NCI-H1436 treated with DMSO at 0.1 percent for 48 hours (cell line): ENCODE results near the gene CCDC8.
"Not testable (repeated sequence)": the region's sequence is repeated elsewhere in the genome, so short reads cannot be mapped to it uniquely, and the experiment has no call there.

Source experiments
- DNase-seq: peaks from one replicate; lab custom pipeline; 2025; lab: John Stamatoyannopoulos, UW

CCDC8 gene

DNA sequence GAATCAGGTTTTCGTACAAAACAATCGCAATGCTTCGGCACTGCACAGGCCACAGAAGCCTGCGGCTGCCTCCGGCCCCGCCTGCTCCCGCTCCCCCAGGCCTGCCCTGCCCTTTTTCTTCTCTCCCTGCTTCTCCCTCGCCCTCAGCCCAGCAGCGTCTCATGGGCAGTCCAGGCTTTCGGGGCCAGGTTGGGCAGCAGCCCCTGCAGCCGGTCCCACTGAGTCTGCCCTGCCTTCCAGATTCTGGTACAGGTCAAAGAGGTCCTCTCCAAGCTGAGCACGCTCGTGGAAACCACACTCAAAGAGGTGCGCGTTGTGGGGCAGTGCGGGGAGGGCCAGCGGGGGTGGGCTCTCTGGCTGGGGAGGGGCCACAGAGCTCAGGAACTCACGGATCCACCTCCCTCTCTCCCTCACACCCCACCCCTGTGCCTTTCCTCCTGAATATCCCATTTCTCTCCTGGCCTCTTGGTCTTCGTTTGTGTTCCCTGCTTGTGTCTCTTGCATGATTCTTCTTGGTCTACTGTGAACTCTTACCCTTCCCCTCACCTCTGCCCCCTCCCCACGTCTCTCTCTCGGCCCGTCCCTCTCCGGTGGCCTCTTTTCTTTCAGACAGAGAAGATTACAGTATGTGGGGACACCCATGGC lies 30.1 kb downstream of the CCDC8 start:
- DNase-seq: no peak

DNA sequence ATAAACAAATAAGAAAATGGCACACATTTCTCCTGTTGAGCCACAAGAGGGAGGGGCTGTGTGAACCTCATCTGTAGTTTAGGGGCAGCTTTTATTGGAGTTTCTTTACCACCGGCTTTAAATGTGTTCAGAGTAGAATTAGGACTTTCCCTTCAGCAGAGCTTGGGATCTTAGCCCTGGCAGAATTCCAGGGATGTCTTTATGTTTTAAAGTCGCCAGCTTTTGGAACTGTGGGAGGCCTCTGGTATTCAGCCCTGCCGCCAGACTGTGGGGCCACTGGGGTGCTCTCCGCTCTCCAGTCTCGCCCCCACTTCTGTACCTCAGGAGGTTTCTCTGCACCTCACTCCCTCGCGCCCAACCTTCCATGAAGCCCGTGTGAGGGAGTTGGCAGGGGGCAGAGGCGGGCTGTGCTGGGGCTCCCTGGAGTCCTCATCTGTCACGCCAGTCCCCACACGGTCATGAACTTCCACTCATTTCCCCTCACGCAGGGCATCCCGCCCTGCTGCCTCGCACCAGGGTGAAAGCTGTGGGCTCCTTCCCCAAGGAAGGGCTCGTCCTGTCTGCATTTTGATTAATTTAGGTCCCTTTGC lies 31.5 kb downstream of the CCDC8 start:
- DNase-seq: no peak

DNA sequence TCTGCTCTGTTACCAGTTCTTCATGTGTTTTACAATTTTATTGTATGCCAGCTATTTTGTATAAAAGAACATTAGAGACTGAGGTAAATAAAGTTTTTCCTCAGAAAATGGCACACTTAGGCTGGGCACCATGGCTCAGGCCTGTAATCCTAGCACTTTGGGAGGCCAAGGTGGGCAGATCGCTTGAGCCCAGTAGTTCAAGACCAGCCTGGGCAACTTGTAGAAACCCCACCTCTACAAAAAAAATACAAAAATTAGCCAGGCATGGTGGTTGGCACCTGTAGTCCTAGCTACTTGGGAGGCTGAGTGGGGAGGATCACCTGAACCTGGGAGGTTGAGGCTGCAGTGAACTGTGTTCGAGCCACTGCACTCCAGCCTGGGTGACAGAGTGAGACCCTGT lies 32.0 kb downstream of the CCDC8 start:
- DNase-seq: no peak

GRCh38 chr19:46380690-46381089 lies 32.7 kb downstream of the CCDC8 start:
- no peak for DNase-seq

DNA sequence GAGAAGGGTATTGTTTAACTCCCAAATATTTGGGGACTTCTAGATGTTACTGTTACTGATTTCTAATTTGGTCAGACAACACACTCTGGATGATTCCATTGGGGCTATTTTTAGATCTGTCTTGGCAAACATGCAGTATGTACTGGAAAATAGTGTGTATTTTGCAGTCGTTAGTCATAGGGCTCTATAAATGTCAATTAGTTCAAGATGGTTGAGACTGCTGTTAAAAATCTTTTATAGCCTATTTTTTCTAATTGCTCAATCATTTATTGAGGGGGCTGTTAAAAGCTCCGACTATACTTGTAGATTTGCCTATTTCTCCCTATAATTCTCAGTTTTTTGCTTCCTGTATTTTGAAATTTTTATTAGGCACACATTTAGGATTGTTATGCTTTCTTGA lies 35.1 kb downstream of the CCDC8 start:
- no peak for DNase-seq

DNA sequence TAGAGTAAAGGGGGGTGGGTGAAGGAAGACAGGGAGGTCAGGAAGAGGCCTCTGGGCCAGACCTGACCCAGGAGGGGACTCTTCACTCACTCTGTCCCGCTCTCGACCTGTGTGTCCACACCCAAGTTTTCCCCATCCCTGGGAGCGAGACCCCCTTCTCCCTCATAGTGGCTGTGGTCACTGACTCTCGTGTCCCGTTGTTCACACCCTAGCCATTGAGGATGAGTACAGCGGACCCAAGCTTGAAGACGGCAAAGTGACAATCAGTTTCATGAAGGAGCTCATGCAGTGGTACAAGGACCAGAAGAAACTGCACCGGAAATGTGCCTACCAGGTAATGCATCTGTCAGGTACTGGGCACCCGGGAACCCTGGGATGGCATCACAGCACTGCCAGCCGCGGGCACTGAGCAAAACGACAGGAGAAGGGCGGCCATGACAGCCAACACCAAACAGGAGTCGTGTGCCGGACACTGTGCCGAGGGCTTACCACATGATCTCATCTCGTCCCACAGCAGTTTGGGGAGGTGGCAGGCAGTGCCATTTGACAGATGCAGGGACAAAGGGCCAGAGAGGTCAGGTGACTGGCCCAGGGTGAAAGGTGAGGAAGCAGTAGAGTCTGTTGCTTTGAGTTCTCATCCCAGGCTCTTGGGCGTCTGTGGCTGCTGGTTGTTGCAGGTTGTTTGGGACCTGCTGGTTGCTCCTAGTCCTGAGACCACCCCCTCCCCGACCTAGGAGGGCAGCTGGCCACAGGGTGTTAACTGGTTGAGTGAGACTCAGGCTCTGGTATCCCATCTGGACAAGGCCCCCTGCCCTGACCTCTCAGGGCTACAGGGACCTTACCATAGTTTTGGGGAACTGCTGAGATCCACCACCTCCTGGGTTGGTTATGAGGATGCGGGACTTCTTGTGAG lies 36.9 kb downstream of the CCDC8 start:
- no peak for DNase-seq

- DNase-seq: not testable (repeated sequence)
These were observed 37.8 kb downstream of the CCDC8 start for GRCh38 chr19:46375476-46376067.

DNA sequence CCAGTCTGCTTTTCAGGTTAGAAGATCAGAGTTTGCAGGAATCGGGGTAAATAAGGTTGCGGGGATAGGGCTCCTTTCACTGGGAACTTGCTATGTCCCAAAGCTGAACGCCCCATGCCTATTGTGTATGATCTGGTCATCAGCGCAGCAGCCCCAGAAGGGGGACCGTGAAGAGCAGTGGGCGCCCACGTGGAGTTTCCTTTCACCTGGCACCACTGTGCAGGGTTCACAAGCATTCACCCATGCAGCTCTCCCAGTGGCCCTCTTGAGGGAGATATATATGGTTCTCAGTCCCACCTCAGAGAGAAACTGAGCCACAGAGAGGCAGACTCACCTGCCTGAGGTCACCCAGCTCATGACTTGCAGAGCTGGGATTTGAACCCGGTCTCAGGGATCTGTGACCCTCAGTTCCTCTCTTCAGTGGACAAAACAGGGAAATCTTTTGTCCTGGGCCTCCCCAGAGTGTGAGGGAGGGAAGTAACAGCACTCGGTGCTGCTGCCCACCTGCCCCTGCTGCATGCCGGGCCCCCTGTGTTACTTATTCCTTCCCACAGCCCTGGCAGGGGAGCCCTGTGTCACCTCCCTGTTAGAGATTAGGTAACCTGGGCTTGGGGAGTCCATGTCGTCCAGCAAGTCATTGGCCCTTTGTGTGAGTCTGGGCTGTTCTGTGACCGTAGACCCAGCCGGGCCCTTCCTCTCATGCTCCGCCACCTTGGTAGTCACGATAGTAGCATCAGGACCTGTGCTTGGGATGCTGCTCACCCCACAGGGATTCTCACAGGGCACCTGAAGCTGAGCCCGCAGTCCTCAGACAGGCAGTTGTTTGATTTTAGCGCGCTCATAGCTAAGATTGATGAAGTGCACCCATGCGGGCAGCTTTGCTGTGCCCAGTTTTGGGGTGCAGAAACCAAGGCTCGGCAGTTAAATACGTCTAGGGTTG lies 38.6 kb downstream of the CCDC8 start:
- DNase-seq: no peak

- DNase-seq: peak; percentile 11
These were observed 39.6 kb downstream of the CCDC8 start for GRCh38 chr19:46373491-46374359.

- no peak for DNase-seq
These were observed 40.4 kb downstream of the CCDC8 start for GRCh38 chr19:46372901-46373490.

DNA sequence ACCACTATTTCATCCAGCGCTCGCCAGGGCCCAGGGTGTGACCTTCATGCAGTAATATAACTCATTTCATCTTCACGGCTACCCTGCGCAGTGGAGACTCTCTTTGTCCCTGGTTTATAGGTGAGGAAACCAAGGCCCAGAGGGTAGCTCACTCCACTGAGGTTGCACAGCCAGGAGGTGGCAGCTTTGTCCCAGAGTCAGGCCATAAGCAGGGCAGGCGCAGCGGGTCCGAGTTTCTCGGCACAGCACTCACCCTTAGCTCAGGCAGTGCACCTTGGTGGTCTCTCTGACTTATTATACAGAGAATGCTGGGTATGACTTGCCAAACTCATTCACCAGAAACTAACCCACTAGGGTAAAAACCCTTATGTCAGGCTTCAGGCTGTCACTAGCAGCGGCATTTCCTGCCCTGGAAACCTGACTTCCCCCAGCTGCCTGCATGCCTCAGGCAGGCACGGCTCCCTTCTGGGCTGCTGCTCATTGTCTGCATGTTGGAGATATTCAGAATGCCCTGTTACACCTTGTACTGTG lies 41.9 kb downstream of the CCDC8 start:
- no peak for DNase-seq

GRCh38 chr19:46369817-46370216 lies 43.5 kb downstream of the CCDC8 start:
- DNase-seq: no peak

GRCh38 chr19:46368116-46368515 lies 45.2 kb downstream of the CCDC8 start:
- no peak for DNase-seq

- no peak for DNase-seq
These were observed 45.9 kb downstream of the CCDC8 start for GRCh38 chr19:46367426-46367825.

DNA sequence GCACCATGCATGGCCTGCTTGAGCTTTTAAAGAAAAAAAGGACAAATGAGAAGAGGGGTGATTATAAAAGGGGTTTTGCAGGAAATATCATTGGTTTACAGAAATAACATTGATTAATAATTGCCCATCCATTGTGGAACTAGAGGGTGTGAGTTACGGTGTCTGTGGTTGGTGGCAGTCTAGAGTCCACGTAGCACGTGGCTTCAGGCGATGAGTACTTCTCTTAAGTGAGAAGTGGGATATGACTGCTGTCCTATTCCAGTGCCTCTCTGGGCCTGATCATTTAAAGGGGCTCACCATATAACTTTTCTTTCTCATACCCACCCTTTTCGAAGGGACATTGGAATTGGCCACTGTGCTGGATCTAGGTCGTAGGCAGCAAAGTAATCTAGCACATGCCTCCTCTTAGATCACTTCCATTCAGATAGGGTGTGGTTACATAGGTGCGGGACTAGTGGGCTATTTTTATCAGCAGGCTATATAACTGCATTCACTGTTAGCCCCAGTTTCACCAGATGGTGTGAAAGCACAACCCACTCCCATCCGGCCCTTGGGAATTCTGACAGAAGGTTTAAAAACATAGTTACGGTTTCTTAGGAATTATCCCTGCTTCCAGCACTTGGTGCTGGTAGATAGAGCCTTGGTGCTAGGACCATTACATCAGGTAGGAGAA lies 46.6 kb downstream of the CCDC8 start:
- DNase-seq: no peak

DNA sequence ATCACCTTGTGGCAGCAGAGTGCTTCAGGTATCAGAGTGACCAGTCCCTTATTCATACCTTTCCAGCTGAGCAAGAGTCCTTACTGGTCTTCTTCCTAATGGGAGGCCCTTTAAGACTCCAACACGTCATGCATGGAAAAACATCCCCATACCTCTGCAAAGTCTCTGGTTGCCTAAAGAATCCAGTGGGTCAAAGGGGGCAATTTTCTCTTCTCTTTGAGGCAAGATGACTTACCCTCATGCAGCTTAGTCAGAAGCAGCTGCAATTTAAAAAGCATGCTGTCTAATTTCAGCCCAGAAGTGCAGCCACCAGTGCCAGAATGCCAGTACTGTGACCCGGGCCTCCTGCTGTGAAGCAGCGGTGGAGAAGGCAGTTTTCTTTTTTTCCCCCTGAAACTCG lies 47.8 kb downstream of the CCDC8 start:
- DNase-seq: no peak

- no peak for DNase-seq
These were observed 49.0 kb downstream of the CCDC8 start for GRCh38 chr19:46364359-46364758.

DNA sequence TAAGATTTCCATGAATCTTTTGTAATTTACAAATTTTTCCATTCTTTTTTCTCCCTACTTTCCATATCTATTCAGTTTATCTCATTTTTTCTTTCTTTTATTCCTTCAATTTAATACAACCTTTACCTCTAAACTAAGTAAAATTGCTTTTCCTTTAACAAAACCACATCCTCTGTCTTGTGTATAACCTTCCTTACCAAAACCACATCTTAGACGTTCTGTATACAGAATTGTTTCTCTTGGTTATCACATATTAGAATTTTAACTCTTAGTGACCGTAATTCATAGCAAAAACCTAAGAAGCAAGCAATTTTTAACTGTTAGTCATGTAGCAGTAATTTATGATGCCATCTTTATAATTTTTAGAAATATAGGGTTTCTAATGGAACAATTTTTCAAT lies 51.4 kb downstream of the CCDC8 start:
- DNase-seq: no peak
